Tibial nerve (tissue), 3 donors: ENCODE results near the gene C10orf71.

Experiments used
- POLR2A ChIP-seq, 2 donors: fragments of 450-650 bp; IDR thresholded peaks; one replicate each; pipeline ENCODE4 v1.6.1; 2017; ENCODE audit warnings: antibody characterized with exemption in 2 of 2, mild to moderate bottlenecking in 2 of 2, moderate library complexity in 2 of 2
- TF ChIP-seq, protein P1 (sequence below), 5 experiments: fragments of 200-600 bp in 3 of 5; fragments of 450-650 bp in 2 of 5; sonication (generic) in 3 of 5; IDR thresholded peaks; one replicate each; pipeline ENCODE4 v1.5.1; 2016 to 2019; ENCODE audit warnings: antibody characterized with exemption in 5 of 5, mild to moderate bottlenecking in 3 of 5, moderate library complexity in 2 of 5

DNA sequence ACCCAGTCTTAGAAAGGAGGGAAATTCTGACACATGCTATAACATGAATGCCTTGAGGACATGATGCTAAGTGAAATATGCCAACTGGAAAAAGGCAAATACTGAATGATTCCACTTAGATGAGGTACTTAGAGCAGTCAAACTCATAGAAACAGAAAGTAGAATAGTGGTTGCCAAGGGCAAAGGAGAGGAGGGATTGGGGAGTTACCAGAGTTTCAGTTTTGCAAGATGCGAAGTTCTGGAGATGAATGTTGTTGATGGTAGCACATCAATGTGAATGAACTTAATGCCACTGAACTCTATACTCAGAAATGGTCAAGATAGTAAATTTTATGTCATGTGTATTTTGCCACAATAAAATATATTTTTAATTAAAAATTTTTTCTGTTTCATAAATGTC lies 58.0 kb downstream of the C10orf71 start:
- TF ChIP-seq, protein P1, sequence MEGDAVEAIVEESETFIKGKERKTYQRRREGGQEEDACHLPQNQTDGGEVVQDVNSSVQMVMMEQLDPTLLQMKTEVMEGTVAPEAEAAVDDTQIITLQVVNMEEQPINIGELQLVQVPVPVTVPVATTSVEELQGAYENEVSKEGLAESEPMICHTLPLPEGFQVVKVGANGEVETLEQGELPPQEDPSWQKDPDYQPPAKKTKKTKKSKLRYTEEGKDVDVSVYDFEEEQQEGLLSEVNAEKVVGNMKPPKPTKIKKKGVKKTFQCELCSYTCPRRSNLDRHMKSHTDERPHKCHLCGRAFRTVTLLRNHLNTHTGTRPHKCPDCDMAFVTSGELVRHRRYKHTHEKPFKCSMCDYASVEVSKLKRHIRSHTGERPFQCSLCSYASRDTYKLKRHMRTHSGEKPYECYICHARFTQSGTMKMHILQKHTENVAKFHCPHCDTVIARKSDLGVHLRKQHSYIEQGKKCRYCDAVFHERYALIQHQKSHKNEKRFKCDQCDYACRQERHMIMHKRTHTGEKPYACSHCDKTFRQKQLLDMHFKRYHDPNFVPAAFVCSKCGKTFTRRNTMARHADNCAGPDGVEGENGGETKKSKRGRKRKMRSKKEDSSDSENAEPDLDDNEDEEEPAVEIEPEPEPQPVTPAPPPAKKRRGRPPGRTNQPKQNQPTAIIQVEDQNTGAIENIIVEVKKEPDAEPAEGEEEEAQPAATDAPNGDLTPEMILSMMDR (IDR thresholded peaks at IDR 0.05) = no peak
- no peak for TF ChIP-seq POLR2A (IDR thresholded peaks at IDR 0.05)
